IPS-NIHi11 (cell line): ENCODE data around the gene CCT6B.
"Not testable (repeated sequence)": the region's sequence is repeated elsewhere in the genome, so short reads cannot be mapped to it uniquely, and the experiment has no call there.

Experiments used
- DNase-seq: peaks from one replicate; pipeline ENCODE4 v3.0.0; 2012; ENCODE audit warnings: mixed read lengths, low spot score

CCT6B gene

DNA sequence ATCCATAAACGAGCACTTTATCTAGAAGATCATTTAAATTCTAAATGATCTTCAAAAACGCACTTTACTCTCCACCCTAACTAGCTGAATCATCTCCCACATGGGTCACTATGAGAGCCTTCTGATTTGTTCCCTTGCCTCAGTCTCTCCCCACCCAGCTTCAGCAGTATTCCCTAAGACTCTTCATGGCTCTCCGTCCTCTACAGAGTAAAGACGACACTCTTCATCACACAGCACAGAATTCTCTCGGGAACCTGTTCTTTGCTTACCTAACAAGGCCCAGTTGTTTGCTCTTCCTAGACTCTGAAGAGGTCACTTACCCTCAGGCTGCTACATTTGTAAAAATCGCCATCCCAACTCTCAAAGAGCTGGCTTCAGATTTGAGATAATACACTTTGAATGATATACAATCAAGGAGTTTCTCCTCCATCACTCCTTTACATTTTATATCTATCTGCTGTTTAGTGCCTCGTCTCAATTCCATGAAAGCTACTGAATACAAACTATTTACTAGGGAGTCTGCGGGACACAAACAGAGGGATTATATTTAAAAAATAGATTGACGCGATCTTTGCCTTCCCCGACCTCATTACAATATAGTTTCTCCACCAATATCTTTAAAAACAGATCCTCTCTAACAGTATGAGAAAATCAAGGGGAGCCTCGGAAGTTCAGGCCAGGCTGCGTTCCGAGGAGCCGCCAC is 18.5 kb upstream of the CCT6B start:
- DNase-seq, result no peak

DNA sequence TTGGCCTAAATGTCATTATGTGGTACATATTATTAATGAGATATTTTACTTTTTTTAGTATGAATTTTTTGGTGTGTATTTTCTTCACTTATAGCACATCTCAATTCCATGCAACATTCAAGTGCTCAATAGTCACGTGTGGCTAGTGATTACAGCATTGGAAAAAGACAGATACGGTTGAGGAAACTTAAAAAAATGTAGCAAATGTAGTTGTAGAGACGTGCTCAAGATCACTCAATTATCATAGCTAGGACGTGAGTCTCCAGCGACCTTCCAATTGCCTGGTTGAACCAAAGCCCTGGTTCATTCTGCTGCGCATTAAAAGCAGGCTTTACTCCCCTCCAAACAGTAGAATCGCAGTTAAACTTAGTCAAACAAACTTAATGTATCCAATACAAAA is 17.9 kb upstream of the CCT6B start:
- no peak for DNase-seq

DNA sequence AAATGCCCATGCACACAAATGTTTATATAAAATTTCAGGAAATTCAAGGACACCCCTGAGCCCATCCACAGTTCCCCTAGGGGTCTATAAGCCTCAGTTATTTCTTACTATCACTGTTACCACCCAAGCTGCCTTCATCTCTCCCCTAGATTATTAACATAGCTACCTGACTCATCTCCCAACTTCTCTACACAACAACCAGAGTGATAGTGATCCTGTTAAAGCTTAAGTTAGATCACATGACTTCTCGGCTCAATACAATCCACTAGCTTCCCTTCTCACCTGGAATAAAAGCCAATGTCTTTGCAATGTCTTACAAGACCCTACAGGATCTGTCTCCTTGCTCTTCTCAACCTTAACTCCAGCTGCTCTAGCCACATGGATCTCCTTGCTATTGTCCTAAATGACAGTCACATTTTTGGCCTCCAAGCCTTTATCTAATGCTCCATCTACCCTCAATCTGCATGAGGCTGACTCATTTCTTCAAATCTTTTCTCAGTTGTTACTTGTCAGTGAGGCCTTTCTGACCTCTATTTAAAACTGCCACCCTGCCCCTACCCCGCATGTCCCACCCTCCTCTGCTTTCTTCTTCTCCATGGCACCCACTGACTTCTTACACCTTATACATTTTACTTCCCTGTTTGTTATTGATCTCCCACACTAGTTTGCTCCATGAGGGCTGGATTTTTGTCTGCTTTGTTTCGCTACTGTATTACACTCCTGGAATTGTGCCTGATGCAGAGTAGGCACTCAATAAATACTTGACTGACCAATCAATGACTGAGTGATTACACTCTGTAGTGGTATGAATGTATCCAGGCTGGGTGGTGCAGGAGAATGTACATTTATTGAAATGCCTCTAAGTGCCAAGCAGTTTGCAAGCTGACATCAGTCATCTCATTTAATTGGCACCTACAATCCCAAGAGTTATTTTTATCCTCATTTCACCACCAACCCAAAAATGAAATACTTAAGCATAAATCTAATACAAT is 13.8 kb upstream of the CCT6B start:
- no peak for DNase-seq

DNA sequence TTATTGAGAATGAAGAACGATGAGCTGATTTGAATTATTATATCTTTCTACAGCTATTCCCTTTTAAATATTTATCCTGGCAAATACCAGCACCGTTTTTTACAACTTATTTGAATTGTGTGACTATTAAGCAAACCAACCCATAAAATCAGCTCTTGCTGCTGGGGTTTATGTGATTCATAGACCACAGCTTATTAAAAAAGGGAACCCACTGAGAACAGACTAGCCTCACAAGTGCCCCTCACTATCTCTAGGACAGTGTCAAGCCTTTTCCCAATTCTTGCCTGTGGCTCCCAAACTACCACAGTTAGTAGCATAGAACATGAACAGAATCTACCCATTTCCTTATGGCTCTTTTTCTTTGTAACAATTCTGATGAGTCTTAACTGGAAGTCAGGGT is 12.9 kb upstream of the CCT6B start:
- DNase-seq, result no peak

DNA sequence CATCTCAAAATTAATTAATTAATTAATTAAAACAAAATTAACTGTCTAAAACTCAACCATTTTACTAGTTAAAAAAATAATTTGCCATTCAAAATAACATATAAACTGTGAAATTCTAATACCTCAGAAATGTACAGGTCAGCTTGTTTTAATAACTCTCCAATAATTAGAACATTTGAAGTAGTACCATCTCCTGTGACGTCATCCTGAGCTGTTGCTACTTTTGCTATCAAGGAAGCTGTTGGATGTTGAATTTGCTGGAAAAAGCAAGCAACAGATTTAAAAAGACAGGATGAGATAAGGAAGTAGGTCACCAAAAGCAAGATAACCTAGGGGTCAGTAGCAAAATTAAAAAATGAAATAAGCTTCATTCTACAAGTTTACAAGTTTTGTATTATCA is 2.8 kb downstream of the CCT6B start:
- no peak for DNase-seq

DNA sequence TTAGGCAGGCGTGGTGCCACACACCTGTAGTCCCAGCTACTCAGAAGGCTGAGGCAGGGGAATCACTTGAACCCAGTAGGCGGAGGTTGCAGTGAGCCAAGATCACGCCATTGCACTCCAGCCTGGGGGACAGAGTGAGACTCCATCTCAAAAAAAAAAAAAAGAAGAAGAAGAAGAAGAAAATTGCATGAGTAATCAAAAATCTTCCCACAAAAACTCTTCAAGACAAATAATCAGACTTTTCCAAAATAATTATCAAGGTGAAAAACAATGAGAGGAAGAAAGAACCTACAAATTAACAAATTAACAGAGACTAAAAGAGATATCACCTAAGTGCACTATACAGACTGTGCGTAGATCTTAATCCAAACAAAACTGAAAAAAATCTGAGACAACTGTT is 10.5 kb downstream of the CCT6B start:
- DNase-seq, result not testable (repeated sequence)

DNA sequence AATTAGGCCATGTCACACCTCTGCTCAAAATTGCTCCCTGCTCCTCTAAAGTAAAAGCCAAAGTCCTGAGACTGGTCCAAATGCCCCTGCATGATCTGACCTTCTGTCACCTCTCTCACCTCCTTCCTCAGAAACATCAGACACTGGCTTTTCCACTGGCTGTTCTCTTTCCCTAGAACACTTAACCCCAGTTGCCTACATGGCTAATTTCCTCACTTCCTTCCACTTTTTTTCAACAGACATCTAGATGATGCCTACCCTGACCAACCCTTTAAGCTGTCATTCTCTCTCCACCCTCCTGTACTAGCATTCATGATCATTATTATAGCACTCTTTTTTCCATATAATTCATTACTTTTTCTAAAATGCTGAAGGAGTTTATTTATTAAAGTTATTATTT is 31.0 kb downstream of the CCT6B start:
- DNase-seq, result no peak

DNA sequence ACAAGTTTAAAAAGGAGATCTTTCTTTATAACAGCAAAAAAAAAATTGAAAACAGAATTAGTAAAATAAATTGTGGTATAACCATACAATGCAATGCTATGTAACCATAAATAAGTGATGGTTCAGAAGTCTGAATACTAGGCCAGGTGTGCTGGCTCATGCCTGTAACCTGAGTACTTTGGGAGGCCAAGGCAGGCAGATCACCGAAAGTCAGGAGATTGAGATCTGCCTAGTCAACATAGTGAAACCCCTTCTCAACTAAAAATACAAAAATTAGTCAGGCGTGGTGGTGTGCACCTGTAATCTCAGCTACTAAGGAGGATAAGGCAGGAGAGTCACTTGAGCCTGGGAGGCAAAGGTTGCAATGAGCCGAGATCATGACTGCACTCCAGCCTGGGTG is 34.6 kb downstream of the CCT6B start:
- no peak for DNase-seq

DNA sequence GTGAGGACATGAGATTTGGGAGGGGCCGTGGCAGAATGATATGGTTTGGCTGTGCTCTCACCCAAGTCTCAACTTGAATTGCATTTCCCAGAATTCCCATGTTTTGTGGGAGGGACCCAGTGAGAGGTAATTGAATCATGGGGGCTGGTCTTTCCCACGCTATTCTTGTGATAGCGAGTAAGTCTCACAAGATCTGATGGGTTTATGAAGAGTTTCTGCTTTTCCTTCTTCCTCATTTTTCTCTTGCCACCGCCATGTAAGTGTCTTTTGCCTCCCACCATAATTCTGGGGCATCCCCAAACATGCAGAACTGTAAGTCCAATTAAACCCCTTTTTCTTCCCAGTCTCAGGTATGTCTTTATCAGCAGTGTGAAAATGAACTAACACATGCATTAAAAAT is 40.6 kb downstream of the CCT6B start:
- no peak for DNase-seq

DNA sequence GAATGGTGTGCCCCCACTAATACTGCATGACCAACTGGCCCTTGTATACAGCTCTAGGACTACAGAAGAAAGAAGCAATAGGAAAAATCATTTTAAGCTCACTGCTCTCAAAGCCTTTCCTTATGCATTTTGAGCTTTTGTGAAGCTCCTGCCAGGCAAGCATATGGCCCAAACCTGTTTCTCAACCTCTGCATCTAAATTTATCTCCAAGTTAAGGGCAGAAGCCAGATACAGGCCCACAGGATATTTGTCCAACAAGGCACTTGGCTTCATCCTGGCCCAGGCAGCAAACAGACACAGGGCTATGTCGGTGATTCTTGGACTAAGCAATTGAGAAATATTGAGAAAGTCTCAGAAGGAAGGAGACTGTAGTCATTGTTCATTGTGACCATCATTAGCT is 43.9 kb downstream of the CCT6B start:
- DNase-seq, result no peak

DNA sequence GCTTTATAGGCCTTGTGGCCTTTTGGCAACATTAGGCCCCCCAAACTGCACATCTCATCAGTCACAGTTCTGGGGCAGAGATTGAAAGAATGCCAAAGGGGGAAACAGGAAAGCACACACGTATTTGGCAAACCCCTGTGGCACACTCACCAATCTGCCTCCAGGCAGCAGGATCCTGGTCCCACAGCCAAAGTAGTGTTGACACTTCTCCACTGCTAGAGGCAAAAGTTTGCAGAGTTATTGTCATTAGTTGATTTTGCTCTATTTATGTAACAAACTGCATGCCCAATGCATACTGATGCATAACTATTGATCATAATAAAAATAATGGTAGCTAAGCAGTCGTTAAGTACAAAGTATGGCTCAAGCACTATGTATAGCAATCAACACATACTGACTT is 45.1 kb downstream of the CCT6B start:
- no peak for DNase-seq

DNA sequence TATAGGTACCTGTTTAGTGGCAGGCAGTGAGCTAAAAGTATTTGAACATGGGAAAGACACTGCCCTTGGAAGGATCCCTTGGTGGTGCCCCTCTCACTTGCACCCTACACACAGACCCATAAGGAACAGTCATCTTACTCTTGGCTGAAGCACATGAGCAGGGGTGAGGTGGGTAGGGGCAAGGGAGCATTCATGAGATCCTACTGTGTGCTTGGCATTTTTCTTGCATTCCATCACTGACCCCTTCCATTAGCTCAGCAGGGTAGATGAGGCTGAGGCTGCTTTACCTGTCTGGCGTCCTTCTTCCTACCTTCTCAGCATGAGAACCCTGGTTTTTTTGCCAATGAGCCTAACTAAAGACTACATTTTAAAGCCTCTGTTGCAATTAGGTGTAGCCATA is 48.3 kb downstream of the CCT6B start:
- peak; percentile 44 for DNase-seq

DNA sequence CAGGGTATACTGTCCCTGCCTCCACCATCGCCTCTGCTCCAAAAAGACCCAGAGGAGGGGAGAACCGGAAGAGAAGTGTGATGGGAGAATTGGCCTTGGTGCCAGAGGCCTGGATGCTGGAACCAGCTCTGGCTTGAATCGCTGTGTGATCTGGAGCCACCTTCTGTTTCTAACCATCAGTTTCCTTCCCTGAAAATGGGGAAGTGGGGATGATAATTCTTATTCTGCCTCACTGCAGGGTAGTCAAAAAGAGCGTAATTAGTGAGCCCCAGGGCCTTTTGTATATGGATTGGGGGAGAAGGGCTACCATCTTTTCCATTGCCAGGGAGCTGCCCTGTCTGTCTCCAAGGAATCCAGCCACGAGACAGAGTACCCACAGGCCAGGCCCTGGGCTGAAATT is 52.2 kb downstream of the CCT6B start:
- DNase-seq, result no peak

DNA sequence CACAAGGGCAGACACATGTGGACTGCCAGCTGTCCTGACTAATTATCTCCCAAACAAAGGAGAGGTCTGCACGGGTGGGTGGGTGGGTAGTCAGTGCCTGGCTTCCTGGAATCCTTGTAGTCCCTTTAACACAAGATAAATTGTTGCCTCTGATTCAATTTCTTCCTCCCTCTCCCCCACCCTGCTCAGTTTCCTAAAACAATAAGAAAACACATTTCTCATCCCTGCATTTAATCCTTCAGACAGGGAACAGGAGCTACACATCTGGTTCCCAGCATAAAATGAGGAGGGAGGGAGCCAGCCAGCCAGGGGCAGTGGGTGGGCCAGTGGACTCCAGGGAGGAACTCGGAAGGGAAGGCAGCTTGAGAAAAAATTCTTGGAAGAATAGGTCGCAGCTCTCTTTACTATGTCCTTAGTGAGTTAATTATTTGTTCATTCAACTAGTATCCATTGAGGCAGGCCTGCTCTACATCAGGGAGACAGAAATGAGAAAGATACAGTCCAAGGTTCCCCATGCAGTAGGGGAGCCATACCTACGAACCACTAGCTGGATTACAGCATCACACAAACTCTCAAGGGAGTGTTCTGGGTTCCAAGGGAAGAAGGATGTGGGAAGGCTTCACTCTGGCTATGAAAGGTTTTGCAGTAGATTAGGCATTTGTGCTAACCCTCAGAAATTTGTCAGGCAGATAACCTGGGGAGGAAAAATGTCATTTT is 58.3 kb downstream of the CCT6B start:
- DNase-seq, result no peak

DNA sequence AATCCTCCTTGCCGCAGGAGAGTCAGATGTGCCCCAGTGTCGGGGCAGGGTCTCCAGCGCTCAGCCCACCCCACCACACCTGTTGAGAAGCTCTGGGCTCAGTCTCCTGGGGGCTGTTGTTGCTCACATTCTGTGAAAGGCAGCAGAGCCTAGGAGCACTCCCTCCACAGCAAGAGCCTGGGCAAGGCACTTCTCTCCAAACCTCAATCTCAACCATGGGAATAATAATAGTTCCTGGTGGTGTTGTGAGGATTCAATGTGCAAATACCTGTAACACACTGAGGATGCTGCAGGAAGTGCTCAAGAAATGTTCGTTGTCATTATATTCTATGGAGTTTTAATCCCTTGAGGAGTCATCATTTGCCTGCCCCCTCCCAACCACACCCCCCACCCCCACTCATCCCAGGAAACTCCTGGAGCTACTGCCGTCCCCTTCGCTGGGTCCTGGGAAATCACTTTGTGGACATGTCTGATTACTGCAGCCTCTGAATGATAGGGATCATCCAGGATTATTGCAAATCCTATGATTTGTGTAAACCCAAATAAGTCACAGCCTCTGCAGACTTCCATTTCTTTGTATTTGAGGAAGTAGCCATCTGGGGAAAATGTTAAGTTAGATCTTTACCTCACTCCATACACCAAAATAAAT is 61.5 kb downstream of the CCT6B start:
- DNase-seq, result no peak

DNA sequence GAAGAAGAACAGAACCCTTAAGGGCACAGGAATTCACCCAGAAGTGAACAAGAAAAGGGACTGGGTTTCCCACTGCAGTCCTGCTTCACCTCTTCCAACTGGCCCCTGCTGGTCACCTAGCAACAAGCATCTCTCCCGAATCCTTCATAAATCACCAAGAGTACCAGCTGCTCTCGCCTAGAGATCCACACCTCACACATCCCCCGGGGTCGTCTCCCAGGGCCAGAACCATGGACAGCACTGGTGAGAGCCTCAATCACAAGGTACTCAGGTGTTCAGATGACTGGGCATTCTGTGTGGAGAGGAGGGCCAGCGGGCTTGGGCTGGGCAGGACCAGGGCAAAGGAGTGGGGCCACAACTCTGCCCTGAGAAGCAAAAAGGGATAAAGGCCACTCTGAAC is 65.9 kb downstream of the CCT6B start:
- DNase-seq, result peak; percentile 41

DNA sequence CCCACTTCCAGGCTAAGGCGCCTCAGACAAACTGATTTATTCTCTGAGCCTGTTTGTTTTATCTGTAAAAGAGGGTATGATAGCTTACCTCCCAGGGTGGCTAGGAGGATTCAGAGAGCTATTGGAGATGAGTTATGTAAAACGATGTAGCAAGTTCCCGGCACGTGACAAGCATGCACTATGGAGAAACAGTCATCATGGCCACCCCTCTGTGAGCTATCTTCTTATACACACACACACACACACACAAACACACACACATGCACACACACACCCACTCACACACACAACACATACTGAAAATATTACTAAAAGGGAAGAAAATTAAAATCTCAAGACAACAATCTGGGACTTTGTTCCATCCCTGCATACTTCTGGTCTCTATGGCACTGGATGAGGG is 66.3 kb downstream of the CCT6B start:
- DNase-seq, result no peak

DNA sequence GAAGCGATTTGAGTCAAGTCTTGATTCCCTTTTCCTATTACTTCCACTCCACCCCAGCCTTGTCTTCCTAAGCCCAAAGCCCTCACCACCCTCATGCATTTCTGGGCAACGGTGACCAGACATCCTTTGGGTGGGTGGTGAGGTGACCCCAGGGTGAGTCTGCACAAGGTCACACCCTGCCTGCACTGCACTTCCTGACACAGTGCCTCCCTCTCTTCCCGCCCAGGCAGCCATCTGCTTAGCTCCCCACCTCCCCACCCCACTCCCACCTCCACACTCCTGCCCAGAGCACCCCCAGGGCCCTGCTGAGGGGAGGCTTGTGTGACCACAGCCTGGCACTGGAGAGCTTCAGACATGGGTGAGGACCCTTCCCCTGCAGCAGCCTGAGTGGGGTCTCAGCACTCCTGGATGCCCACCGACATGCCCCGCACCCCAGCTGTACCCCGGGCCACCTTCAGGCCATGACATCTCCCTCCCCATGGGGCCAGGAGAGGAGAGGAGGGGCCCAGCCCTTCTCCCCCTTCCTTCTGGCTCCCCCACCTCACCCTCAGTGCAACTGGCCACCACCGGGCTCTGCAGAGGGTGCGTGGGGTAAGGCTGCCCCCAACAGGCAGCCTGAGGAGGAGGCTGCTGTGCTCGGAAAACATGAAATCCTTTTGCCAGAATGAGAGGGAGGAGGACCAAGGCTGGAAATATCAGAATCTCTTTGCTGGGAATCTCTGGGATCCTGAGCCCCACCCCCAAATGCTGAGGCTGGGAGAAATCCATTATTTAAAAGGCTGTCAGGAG is 68.6 kb downstream of the CCT6B start:
- DNase-seq, result peak; percentile 87

DNA sequence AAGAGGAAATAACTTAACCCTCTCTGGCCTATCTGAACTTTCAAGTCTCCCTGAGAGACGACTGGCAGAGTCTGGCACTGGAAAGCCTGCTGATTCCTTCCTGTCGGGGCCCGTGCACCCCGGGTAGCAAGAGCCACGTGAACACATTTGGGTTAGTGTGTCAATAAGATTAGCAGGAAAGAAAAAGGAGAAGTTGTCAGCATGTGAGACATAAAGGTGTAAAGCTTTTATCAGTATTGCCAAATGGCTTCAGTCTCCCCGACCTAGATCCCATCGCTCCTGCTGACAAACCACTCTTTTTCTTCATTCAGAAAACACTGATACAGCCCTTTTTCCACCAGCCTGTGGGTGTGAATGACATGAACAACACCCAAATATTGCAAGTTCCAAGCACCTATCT is 74.4 kb downstream of the CCT6B start:
- DNase-seq, result no peak

DNA sequence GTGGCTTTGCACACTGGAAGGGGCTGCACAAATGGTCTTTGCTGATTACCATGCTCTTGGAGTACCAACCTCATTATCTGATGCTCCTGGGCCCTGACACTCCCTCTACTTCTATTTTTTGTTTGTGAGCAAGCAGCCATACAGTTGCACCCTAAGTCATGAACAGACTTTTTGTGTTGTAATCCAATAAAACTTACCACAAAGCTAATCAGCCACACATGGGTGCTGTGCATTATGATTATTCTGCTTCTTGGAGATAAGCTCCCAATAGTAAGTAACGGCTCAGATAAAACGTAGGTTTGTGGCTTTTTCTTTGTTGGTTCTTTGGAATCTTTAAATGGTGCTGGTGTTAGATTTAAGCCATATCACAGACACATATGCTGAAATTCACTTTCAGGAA is 76.2 kb downstream of the CCT6B start:
- DNase-seq, result no peak

DNA sequence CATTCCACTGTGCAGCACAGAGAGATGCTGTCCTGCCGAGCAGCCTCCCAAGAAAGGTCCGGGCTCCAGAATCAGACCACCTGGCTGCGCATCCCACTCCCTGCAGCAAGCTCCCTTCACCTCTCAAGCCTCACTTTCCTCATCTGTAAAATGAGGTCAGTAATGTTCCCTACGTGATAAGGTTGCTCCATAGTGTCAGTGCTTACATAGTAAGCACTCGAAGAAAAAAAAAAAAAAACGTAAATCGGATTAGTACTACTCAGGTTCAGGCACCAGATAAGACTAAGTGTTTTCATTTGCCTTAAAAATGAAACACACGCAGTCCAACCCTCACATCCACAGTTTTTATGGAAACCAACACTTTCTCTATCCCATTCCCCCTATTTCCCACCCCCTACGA is 76.7 kb downstream of the CCT6B start:
- DNase-seq, result no peak
